ENCODE measurements around the gene SLC38A2.

DNA sequence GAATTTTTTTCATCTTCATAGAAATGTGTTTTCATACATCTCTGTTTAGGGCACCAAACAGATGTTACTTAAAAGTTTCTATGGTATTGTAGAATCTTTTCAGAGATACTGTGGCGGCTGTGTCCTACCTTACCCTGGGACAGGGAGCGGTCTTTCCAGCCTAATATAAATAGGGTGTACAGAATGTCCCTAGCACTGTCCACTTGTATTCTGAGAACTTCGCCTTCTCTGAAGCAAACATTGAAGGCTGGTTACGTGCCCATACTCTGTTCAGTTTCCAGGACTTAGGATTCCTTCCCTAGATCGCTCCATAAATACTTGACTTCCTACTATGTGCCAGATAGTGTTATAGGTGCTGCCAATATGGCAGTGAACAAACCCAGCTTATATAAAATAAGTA, 24.3 kb upstream of the SLC38A2 start:
- TF ChIP-seq, protein P1, sequence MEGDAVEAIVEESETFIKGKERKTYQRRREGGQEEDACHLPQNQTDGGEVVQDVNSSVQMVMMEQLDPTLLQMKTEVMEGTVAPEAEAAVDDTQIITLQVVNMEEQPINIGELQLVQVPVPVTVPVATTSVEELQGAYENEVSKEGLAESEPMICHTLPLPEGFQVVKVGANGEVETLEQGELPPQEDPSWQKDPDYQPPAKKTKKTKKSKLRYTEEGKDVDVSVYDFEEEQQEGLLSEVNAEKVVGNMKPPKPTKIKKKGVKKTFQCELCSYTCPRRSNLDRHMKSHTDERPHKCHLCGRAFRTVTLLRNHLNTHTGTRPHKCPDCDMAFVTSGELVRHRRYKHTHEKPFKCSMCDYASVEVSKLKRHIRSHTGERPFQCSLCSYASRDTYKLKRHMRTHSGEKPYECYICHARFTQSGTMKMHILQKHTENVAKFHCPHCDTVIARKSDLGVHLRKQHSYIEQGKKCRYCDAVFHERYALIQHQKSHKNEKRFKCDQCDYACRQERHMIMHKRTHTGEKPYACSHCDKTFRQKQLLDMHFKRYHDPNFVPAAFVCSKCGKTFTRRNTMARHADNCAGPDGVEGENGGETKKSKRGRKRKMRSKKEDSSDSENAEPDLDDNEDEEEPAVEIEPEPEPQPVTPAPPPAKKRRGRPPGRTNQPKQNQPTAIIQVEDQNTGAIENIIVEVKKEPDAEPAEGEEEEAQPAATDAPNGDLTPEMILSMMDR (IDR thresholded peaks at IDR 0.05), result no peak
- TF ChIP-seq POLR2AphosphoS5 (IDR thresholded peaks at IDR 0.05) (no peak), POLR2A (IDR thresholded peaks at IDR 0.05) (no peak), EP300 (IDR thresholded peaks at IDR 0.05) (no peak)
